Motor neuron (in vitro differentiated cells): Measurements from ENCODE around the gene ARHGEF9. TPM values are rescaled to one million over a fixed set of nuclear protein-coding genes. Genes with fewer than 3 reads are reported as not detected.

ENCODE experiments used
- ATAC-seq, 8 experiments: fragments of 200-7000 bp; cut with Tn5 transposase; replicated peaks in 6 of 8; 2 replicates each; pipeline ENCODE4 v1.8.0; 2021; ENCODE audit warnings: mild to moderate bottlenecking in 8 of 8, moderate library complexity in 8 of 8
- H3K27ac ChIP-seq, 2 donors: fragments of 250-450 bp; sonication (Bioruptor Pico); 2 replicates each; pipeline ENCODE4 v1.9.0; 2021; ENCODE audit warnings: antibody characterized with exemption in 2 of 2, mild to moderate bottlenecking in 2 of 2, moderate library complexity in 1 of 2
- H3K4me1 ChIP-seq, 2 donors: fragments of 250-450 bp; sonication (Bioruptor Pico); replicated peaks in 1 of 2; 2 replicates each; pipeline ENCODE4 v1.6.1; 2021; ENCODE audit warnings: antibody characterized with exemption in 2 of 2, mild to moderate bottlenecking in 2 of 2, moderate library complexity in 1 of 2
- H3K4me3 ChIP-seq, 5 donors: fragments of 250-450 bp; sonication (Bioruptor Pico); 2 replicates each; pipeline ENCODE4 v1.9.0; 2021; ENCODE audit warnings: antibody characterized with exemption in 5 of 5, mild to moderate bottlenecking in 5 of 5, moderate library complexity in 4 of 5
- WGBS, 10 experiments: fragments of 450-650 bp; shearing (Covaris generic); methylation state at CpG; one replicate each; pipeline ENCODE4 v1.0.0; 2022; 5-methylcytosine and 5-hydroxymethylcytosine counted together
- in situ Hi-C, 9 experiments: fragments of 400-800 bp; cut with MboI; loops; one replicate each; pipeline ENCODE4 v1.15.0; 2021; ENCODE audit warnings: low sequenced_read_pairs in 9 of 9, low pct_unique_long_range_greater_than_20kb in 2 of 9; ENCODE audit not compliant: unreplicated experiment in 9 of 9
- total RNA-seq, 8 experiments: library from RNA; unstranded; fragments of 300-600 nt; gene quantifications; 2 replicates each; pipeline versions ENCODE4 v1.2.3 to v1.2.4, GENCODE V29; 2022

ARHGEF9 gene
- total RNA-seq, 8 experiments from 2014 or later = 17.6 to 46.4 (median 34.3) TPM

GRCh38 chrX:63764946-63765345 lies 20.1 kb downstream of the ARHGEF9 start:
- in situ Hi-C loops = loop anchor here in 1 of 9 experiments (25.0 kb wide), 1 partner anchor 147 kb away; no protein-coding TSS in a partner anchor
- Histone ChIP-seq H3K4me1 (no peaks in the 10 kb centered on the region), H3K27ac (no peak overlapping the region), H3K4me3 (no peak overlapping the region)
- WGBS, 10 experiments = 0 to 29% methylated on average over 1 of the region's 1 CpG; no CpG with 5 or more reads in 8 of the 10 experiments
- ATAC-seq = no peak

DNA sequence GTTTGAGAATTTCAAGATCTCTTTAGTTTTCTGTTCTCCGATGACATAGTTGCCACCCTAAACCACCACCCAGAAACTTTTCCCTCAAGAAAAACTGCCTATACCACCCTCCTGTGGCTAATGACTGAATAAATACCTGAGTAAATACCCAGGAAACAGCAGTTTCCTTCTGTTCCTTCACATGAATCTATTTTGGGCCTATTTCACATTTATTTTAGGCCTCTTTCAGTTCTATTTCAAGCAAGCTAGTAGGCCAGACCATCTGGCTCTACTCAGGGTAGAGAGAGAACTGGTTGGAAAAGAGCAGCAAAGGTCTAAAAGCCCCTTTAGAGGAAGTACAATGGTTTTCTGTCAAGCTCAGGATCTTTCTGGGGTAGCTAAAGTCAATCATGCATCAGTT lies 23.4 kb downstream of the ARHGEF9 start:
- no peaks in the 10 kb centered on the region for H3K4me1 ChIP-seq
- in situ Hi-C loops = loop anchor here in 1 of 9 experiments (25.0 kb wide), 1 partner anchor 151 kb away; no protein-coding TSS in a partner anchor
- WGBS, 10 experiments = 14 to 78% methylated on average over 1 of the region's 1 CpG; no CpG with 5 or more reads in 8 of the 10 experiments
- no peak for ATAC-seq
- H3K4me3 ChIP-seq = no peak overlapping the region
- no peak overlapping the region for H3K27ac ChIP-seq

GRCh38 chrX:63758011-63758410 lies 27.0 kb downstream of the ARHGEF9 start:
- no peak for ATAC-seq

DNA sequence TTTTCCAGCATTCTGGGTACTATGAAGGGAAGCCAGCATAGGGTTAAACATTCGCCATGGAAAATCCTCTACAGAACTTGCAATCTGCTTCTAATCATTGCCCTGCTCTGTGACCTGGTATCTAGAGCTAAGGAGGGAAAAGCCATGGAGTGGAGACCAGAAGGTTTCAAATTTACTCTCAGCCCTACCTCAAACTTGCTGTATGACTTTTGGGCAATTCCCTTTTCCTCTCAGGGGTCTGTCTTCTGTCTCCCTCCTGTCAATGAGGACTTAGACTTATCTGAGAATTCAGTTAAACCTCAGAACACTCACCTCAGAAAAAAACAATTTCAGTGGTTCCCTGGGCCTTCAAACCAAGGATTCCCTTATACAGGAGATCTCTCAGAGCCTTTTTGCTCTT lies 29.1 kb downstream of the ARHGEF9 start:
- no peak for ATAC-seq
- Histone ChIP-seq H3K4me1 (peaks cover 10 to 20% of the 10 kb centered on the region in 2 donors), H3K27ac (peak overlapping the region; percentile 71 to 72), H3K4me3 (peak overlapping the region; percentile 55 to 80 (median 60))
- 33% methylated on average over 1 of the region's 1 CpG; no CpG with 5 or more reads in 9 of the 10 experiments for WGBS, 10 experiments
- in situ Hi-C loops = loop anchor here in 1 of 9 experiments (25.0 kb wide), 1 partner anchor 156 kb away; no protein-coding TSS in a partner anchor

More at GRCh38 chrX:63758011-63758410, 27.0 kb downstream of the ARHGEF9 start:
- H3K4me1 ChIP-seq = peaks cover 0 to 4% of the 10 kb centered on the region in 2 donors
- H3K27ac ChIP-seq = no peak overlapping the region
- WGBS, 10 experiments = 37 to 63% methylated on average over 2 of the region's 2 CpGs; no CpG with 5 or more reads in 8 of the 10 experiments
- no peak overlapping the region for H3K4me3 ChIP-seq
- in situ Hi-C loops = loop anchor here in 1 of 9 experiments (25.0 kb wide), 1 partner anchor 154 kb away; no protein-coding TSS in a partner anchor

GRCh38 chrX:63754860-63755579 lies 30.0 kb downstream of the ARHGEF9 start:
- 0 to 3% (median 0%) methylated on average over 1 to 2 of the region's 44 CpGs; no CpG with 5 or more reads in 3 of the 10 experiments for WGBS, 10 experiments
- peak; percentile 94 to 97 (median 96) for ATAC-seq
- in situ Hi-C loops = loop anchor here in 1 of 9 experiments (25.0 kb wide), 1 partner anchor 157 kb away; no protein-coding TSS in a partner anchor
- peak overlapping the region; percentile 55 to 80 (median 60) for H3K4me3 ChIP-seq
- peak overlapping the region; percentile 90 to 94 for H3K27ac ChIP-seq
- H3K4me1 ChIP-seq = peaks cover 16 to 20% of the 10 kb centered on the region in 2 donors

DNA sequence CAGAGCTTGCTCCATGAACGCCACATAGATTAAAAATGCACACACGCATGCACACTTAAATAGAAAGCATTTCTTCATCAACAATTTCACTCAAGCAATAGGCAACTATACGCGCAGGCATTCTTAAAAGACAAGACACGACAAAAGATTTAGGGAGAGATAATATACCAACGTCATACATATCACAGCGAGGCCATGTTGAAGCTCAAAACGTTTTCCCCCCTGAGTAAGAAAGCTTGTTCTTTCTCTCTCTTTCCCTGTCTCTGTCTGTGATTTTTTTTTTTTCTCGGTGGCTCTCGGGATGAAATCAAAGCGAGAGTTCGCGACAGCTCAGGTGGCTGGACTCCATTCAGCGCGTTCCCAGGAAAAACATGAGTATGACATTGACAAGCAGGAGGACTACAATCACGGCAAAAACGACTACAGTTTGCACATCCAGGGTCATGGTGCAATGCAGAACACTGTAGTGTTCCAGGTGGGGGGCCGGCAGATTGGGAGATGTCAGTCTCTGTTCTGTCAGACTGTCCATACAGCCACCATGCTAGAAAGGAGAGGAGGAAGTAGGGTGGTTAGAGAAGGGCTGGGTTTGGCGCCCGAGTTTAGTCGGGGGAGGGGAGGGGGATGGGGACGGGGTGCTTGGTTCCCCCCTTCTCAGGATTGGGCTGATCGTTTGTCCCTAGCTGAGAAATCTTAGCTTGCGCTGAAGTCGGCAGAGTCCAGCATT lies 30.7 kb downstream of the ARHGEF9 start:
- in situ Hi-C loops = loop anchor here in 1 of 9 experiments (25.0 kb wide), 1 partner anchor 158 kb away; no protein-coding TSS in a partner anchor
- 0 to 18% (median 0%) methylated on average over 2 to 8 of the region's 25 CpGs; no CpG with 5 or more reads in 4 of the 10 experiments for WGBS, 10 experiments
- Histone ChIP-seq H3K27ac (peak overlapping the region; percentile 90 to 94), H3K4me1 (peaks cover 16 to 20% of the 10 kb centered on the region in 2 donors), H3K4me3 (peak overlapping the region; percentile 55 to 80 (median 60))
- peak in 5 of 8 experiments; percentile 1 to 21 (median 10) for ATAC-seq

- Histone ChIP-seq H3K27ac (no peak overlapping the region), H3K4me1 (peaks cover 16 to 20% of the 10 kb centered on the region in 2 donors), H3K4me3 (peak overlapping the region; percentile 55 to 80 (median 60))
- WGBS, 10 experiments = 20 to 29% methylated on average over 1 of the region's 2 CpGs; no CpG with 5 or more reads in 8 of the 10 experiments
- ATAC-seq = no peak
- in situ Hi-C loops = loop anchor here in 1 of 9 experiments (25.0 kb wide), 1 partner anchor 161 kb away; no protein-coding TSS in a partner anchor
Observed at GRCh38 chrX:63751481-63751880, 33.5 kb downstream of the ARHGEF9 start.

GRCh38 chrX:63750811-63751210 lies 34.2 kb downstream of the ARHGEF9 start:
- H3K27ac ChIP-seq = no peak overlapping the region
- 41% methylated on average over 3 of the region's 3 CpGs; no CpG with 5 or more reads in 9 of the 10 experiments for WGBS, 10 experiments
- H3K4me1 ChIP-seq = peaks cover 16 to 19% of the 10 kb centered on the region in 2 donors
- H3K4me3 ChIP-seq = peak overlapping the region in 4 of 5 donors; percentile 4 to 60 (median 30)
- in situ Hi-C loops = loop anchor here in 1 of 9 experiments (25.0 kb wide), 1 partner anchor 161 kb away; no protein-coding TSS in a partner anchor
- ATAC-seq = no peak

DNA sequence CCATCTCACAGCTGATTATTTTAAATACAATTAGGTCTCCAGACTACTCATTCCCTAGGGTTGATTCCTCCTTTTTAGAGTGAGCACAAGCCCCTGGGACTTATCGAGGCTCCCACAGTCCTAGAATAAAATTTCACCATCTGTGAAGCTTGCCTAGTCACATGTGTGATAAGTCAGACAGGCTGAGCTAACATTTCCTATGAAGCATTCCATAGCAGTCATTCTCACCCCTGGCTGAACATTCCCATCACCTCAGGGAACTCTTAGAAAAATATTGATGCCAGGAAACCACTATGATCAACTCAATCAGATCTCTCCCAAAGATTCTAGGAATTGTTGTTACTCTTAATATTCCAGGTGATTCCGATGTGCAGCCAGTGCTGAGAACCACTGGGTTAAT lies 37.7 kb downstream of the ARHGEF9 start:
- Histone ChIP-seq H3K4me3 (no peak overlapping the region), H3K27ac (no peak overlapping the region), H3K4me1 (peaks cover 10 to 16% of the 10 kb centered on the region in 2 donors)
- peak in 4 of 8 experiments; percentile 43 to 82 (median 63) for ATAC-seq
- in situ Hi-C loops = no loop called here
- 33% methylated on average over 2 of the region's 2 CpGs; no CpG with 5 or more reads in 9 of the 10 experiments for WGBS, 10 experiments

DNA sequence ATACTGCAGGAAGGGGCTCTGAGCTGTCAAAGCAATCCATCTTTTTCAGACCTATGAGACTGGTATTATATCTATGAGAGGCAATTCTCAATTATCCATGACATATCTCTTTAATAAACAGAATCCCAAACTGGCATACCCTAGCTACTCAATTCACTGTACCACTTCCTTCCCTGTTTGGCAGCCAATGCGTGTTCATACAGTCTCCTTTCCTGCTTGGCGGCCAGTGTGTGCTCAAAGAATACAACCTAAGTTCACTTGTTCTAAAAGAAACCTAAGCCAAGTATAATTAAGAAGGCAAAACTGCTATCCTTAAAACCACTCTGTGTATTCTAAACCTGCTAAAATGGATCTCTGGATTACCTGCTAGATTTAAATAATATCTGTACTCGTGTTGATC lies 38.3 kb downstream of the ARHGEF9 start:
- peaks cover 9 to 14% of the 10 kb centered on the region in 2 donors for H3K4me1 ChIP-seq
- in situ Hi-C loops = no loop called here
- no peak overlapping the region for H3K4me3 ChIP-seq
- H3K27ac ChIP-seq = no peak overlapping the region
- ATAC-seq = no peak
- 48 to 100% (median 50%) methylated on average over 1 to 3 of the region's 3 CpGs; no CpG with 5 or more reads in 5 of the 10 experiments for WGBS, 10 experiments

GRCh38 chrX:63746278-63746677 lies 38.7 kb downstream of the ARHGEF9 start:
- Histone ChIP-seq H3K4me1 (peaks cover 4 to 10% of the 10 kb centered on the region in 2 donors), H3K27ac (no peak overlapping the region), H3K4me3 (no peak overlapping the region)
- 56 to 100% (median 100%) methylated on average over 1 of the region's 1 CpG; no CpG with 5 or more reads in 7 of the 10 experiments for WGBS, 10 experiments
- in situ Hi-C loops = no loop called here
- ATAC-seq = no peak

- in situ Hi-C loops = no loop called here
- ATAC-seq = no peak
- no peak overlapping the region for H3K4me3 ChIP-seq
- 40% methylated on average over 1 of the region's 2 CpGs; no CpG with 5 or more reads in 9 of the 10 experiments for WGBS, 10 experiments
- H3K4me1 ChIP-seq = no peaks in the 10 kb centered on the region
- H3K27ac ChIP-seq = no peak overlapping the region
Observed at GRCh38 chrX:63744850-63745394, 40.1 kb downstream of the ARHGEF9 start.
